ENCODE data around the gene C14orf132.
A peak's percentile ranks its signal among the peaks of the same experiment; 100 is the strongest.
"Not testable (repeated sequence)": the region's sequence is repeated elsewhere in the genome, so short reads cannot be mapped to it uniquely, and the experiment has no call there.

Gene C14orf132

DNA sequence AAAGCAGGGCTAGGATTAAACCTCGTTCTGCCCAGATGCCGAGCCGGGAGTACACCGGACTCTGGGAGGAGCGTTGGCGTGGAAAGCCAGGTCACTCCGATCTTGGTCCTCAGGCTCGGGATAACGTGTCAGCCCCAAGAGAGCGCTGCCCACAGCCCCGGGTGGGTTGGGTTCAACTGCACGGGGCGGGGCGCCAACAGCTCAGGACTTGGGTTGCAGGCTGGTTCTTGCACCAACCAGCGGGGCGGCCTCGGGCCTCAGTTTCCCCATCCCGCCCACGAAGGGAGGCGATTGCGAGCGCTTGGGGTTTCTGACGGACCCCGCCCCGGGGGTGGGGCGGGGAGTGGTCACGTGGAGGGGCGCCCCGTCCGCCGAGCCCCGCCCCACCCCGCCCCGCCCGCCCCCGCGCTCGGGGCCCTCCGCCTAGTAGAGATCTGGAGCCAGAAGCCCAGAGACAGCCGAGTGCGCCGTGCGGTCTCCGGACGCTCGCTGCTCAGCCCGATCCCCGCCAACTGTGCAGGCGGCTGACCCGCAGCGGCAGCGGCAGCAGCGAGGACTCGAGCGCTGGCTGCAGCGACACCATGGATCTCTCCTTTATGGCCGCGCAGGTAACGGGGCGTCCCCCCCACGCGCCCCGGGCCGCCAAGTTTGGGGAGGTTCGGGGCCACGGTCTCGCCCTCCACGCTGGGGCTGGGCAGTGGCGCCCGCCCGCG lies at the start of gene C14orf132:
Gene C14orf132 (plus strand): TSS at position 443 of the 713 bp plus-strand sequence. CDS start 139 bp downstream, at position 582.
- peak; percentile 56 for DNase-seq

DNA sequence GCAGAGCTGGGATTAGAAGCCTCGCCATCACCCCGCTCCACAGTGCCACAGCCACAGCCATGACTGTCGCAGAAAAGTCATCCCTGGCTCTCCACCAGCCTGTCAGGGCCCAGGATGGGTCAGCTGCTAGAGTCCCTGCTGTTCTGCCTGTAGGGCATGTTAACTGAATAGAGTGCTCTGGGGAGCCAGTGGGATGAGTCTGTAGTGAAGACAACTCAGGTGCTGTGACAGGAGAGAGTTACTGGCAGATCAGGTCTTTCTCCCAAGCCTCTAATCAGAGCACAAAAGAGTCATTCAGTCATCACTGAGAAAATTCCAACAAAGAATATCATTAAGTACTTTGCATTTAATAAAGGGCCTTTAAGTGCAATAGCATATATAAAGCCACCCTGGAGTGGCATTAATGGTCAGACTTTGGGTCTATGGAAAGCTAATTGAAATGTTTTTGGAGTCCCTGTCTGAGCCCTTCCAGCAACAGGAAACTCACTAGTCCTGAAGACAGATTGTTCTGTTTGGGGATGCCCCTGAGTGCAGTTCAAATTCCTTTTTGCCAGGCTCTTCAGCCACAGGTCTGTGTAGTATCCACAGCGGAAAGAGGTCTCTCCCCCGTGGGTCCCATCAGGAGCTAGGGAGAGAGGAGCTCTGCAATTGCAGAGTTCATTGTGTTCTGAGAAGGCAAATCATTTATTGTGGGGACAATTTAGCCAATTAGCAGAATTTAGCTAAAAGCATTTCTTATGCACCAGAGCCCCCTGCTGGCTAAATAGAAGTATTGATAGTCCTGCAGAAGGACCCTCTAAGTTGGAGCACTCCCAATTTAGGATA lies 45.2 kb upstream of the C14orf132 start:
- peak; percentile 28 for DNase-seq

GRCh38 chr14:95994593-95994928 lies 44.6 kb upstream of the C14orf132 start:
- DNase-seq, result no peak

DNA sequence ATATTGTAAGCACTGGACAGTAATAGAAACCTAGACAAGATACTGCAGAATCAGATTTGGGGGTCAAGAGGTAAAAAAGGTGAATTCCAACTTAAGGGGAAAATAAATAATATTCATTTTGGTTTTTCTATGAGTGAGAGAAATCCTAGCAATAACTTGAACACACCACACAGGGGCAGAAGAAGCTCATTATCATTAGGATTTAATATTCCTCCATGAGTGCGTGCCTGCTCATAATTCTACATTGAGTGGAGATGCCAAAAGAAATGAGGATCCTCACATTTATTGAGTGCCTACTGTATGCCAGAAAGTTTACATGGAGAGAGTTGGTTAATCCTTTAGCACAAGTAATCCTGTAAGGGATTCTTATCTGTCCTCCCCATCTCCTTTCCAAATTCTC lies 40.5 kb upstream of the C14orf132 start:
- no peak for DNase-seq

- DNase-seq, result no peak
Observed at GRCh38 chr14:96001866-96002497, 37.2 kb upstream of the C14orf132 start.

DNA sequence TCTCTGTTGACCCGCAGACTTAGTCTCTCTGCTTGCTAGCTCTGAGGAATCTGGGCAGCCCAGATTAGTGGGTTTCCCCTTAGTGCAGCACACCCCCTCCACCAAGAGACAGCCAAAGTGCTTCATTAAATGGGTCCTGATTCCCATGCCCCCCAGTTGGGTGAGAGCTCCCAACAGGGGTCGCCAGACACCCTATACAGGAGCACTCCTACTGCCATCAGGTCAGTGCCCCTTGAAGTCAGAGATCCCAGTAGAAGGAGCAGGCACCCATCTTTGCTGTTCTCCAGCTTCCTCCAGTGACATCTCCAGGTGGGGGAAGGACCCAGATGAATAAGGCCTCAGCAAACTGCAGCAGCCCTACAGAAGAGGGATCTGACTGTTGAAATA lies 36.7 kb upstream of the C14orf132 start:
- no peak for DNase-seq

DNA sequence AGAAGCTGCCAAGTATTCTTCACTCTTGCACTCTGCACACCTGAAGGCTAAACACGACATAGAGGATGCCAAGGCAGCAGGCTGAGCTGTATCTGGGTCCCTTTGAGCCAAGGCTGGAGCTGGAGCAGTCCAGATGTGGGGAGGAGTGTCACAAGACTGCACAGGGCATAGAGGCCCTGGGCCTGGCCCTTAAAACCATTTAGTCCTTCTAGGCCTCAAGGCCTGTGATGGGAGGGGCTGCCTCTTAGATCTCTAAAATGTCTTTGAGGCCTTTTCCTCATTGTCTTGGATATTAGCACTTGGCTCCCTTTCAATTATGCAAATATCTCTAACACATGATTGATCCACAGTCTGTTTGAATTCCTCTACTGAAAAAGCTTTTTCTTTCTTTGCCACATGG lies 28.0 kb upstream of the C14orf132 start:
- DNase-seq, result no peak

DNA sequence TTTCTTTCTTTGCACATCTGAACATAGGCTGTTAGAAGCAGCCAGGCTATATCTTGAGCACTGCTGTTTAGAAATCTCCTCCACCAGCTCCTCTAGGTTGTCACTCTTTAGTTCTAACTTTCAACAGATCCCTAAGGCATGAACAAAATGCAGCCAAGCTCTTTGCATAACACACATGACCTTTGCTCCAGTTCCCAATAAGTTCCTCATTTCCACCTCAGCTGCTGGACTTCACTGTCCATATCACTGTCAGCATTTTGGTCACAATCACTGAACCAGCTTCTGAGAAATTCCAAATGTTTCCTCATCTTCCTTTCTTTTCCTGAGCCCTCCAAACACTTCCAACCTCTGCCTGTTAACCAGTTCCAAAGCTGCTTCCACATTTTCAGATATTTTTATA lies 27.6 kb upstream of the C14orf132 start:
- no peak for DNase-seq

- DNase-seq, result not testable (repeated sequence)
Observed at GRCh38 chr14:96012757-96013156, 26.4 kb upstream of the C14orf132 start.

DNA sequence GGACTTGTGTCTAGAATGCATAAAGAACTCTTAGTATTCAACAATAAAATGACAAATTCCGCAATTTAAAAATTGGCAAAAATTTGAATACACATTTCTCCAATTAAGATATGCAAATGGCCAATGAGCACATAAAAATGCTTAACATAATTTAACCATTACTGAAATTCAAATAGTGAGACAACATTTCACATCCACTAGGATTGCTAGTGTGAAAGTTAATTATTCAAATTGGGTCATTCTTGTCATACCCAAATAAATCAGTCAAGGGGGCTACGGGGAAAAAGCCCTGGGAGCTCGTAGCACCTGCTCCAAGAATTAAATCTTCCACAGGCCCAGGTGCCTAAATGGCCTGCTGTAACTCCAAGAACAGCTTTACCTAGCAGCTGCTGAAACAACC lies 25.0 kb upstream of the C14orf132 start:
- no peak for DNase-seq

DNA sequence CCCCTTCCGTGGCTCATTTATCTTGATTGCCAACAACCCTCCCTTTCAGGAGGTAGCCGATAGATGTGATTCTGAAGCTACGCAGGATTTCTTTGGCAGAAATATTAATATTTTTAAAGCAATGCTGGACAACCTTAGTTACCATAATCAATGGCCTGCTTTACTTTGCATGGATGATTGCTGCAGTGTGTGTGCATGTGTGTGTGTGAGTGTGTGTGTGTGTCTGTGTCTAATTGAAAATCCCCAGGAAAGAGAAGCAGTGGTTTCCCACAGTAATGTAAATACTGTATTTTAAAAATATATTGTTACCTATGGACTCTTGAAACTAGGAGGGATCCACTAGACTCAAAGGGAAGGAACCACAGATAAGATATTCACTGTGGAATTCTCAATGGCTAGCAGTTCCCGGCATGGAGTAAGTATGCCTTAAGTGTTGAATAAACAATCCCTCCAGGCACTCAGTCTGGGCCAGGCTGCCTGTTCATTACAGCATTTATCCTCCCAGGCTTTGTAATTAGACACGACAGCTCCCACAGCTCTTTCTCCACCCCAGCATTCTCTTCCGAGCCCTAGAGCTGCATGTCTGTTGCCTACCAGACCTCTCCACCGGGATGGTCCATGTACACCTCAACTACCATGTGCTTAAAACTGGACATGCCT lies 22.5 kb upstream of the C14orf132 start:
- DNase-seq, result no peak

GRCh38 chr14:96017882-96018281 lies 21.3 kb upstream of the C14orf132 start:
- DNase-seq, result no peak

GRCh38 chr14:96027431-96028355 lies 11.5 kb upstream of the C14orf132 start:
- no peak for DNase-seq

GRCh38 chr14:96029089-96029645 lies 10.0 kb upstream of the C14orf132 start:
- no peak for DNase-seq

GRCh38 chr14:96030108-96030760 lies 8.9 kb upstream of the C14orf132 start:
- DNase-seq, result no peak

DNA sequence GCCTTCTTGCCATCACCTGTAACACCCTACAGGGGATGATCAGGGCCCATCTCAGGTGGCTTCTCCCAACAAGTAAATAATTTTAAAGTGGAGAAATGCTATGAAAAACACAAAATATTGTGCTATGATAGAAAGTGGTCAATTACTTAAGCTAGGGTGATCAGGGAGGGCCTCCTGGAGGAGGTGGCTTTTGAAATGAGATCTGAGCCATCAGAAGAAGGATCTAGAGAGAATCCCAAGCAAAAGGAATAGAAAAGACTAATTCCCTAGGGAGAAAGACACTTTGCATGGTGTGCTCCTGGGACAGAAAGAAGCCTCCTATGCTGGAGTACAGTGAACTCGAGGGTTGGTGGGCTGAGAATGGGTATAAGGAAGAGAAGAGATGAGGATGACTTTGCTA lies 7.5 kb upstream of the C14orf132 start:
- DNase-seq, result no peak

- no peak for DNase-seq
Observed at GRCh38 chr14:96035456-96035855, 3.7 kb upstream of the C14orf132 start.

- DNase-seq, result no peak
Observed at GRCh38 chr14:96037891-96038557, 1.1 kb upstream of the C14orf132 start.

DNA sequence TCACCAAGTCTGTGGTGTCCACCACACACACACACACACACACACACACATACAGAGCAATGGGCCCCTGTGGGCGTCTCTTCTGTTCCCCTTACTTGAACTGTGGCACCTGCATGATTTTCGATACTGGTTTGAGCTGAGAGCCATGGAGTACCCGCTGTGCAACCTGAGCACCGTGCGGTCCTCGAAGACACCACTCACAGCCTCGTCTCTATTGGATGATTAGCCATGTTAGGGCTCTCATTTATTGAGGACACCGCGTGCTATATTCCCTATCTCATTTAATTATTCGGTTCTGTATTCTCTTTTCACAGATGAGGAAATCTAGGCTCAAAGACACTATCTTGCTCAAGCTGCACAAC lies 623 bp upstream of the C14orf132 start:
- no peak for DNase-seq

DNA sequence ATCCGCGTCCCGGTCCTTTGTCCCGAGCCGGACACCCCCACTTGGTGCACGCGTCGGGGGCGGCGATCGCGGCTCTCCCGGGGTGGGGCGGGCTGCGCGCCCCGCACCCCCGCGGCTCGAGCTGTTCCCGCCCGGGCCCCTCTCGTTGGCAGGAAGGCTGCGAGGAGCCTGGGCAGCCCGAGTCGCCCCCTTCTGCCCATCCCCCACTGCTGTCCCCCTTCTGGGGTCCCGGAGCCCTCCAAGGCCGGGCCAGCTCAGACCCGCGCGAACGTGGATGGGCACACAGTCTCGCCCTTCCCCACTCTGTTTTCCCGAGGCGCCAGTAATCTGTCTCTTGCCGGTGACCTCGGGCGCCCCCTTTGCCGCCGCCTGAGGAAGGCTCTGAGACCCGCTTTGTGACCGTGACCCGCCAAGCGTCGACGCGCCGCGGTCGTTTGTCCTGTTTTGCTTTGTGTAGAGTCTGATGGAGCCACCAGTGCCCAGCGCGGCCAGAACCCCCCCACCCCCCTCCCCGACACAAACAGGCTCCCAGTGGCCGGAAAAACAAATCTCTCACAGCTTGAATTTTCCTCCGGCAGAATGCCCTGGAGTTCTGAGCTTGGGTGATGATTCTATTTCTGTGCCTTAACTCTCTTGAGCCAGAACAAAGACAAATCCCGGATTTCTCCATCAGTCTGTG lies 610 bp downstream of the C14orf132 start:
- no peak for DNase-seq
